Endothelial cell of umbilical vein (primary cell): ENCODE measurements around the gene MDFI. TPM values are rescaled to one million over a fixed set of nuclear protein-coding genes. Genes with fewer than 3 reads are reported as not detected.

ENCODE experiments used
- BruUV-seq: library from RNA; stranded (reverse); fragments of 400-500 nt; replicated peaks from 2 replicates; lab custom pipeline; 2021; lab: Mats Ljungman, UMichigan
- CTCF ChIA-PET: fragments of 300-600, 350-600 bp; sonication (Branson Sonifier 250); formaldehyde crosslinking; loops from one replicate; lab custom pipeline; 2021; ENCODE audit warnings: antibody characterized with exemption, inconsistent platforms; lab: Charles Lee
- POLR2A ChIA-PET: fragments of 300-600, 350-600 bp; sonication (Branson Sonifier 250); formaldehyde crosslinking; loops from one replicate; lab custom pipeline; 2021; ENCODE audit warnings: antibody characterized with exemption, inconsistent platforms; lab: Charles Lee
- DNase-seq: peaks from one replicate; pipeline ENCODE4 v3.0.0-alpha.2; 2011; ENCODE audit warnings: low read depth, low spot score
- FAIRE-seq: peaks from 2 replicates; lab custom pipeline; 2011; peaks lifted over from hg19 to GRCh38; lab: Jason Lieb, UNC
- H2AFZ ChIP-seq: 2 replicates; pipeline ENCODE4 v1.6.0; 2012; ENCODE audit warnings: low read depth, low read length, control low read depth, inconsistent platforms
- H3K27ac ChIP-seq: 2 replicates; pipeline ENCODE4 v1.5.1; 2011; ENCODE audit warnings: low read depth, mild to moderate bottlenecking, control low read depth, low read length, moderate library complexity; ENCODE audit not compliant: insufficient read depth
- H3K27me3 ChIP-seq, 2 experiments: 2 replicates each; pipeline versions ENCODE4 v1.6.0 to v1.6.1; 2011; ENCODE audit warnings: low read length in 2 of 2, mixed read lengths in 1 of 2; ENCODE audit not compliant: control insufficient read depth in 2 of 2, insufficient read depth in 2 of 2
- H3K36me3 ChIP-seq, 2 experiments: 2 replicates in 1 of 2; 3 replicates in 1 of 2; pipeline ENCODE4 v1.5.1; 2011; ENCODE audit warnings: low read length in 2 of 2, mild to moderate bottlenecking in 1 of 2, moderate library complexity in 1 of 2; ENCODE audit not compliant: control insufficient read depth in 2 of 2, insufficient read depth in 2 of 2; ENCODE audit errors: extremely low read depth in 1 of 2
- H3K4me1 ChIP-seq: 3 replicates; pipeline ENCODE4 v1.5.1; 2011; ENCODE audit warnings: mild to moderate bottlenecking, low read length; ENCODE audit not compliant: control insufficient read depth, insufficient read depth; ENCODE audit errors: extremely low read depth
- H3K4me2 ChIP-seq: 2 replicates; pipeline ENCODE4 v1.6.1; 2011; ENCODE audit warnings: low read length, control low read depth, mixed read lengths; ENCODE audit not compliant: insufficient read depth
- H3K4me3 ChIP-seq, 3 experiments: fragments of 200-600 bp in 1 of 3; sonication (generic), shearing (Covaris generic) in 1 of 3; replicated peaks in 1 of 3; 2 replicates each; pipeline ENCODE4 v1.5.1; 2011 to 2016; ENCODE audit warnings: control low read depth in 3 of 3, low read length in 3 of 3, mild to moderate bottlenecking in 2 of 3, inconsistent platforms in 1 of 3, low read depth in 1 of 3, moderate library complexity in 1 of 3; ENCODE audit not compliant: insufficient read depth in 1 of 3
- H3K79me2 ChIP-seq: 2 replicates; pipeline ENCODE4 v1.6.0; 2012; ENCODE audit warnings: low read length, inconsistent platforms; ENCODE audit not compliant: control insufficient read depth, insufficient read depth
- H3K9ac ChIP-seq: replicated peaks from 2 replicates; pipeline ENCODE3; 2011; ENCODE audit warnings: low read length, control low read depth; ENCODE audit not compliant: insufficient read depth; ENCODE audit errors: extremely low read depth
- H3K9me1 ChIP-seq: replicated peaks from 3 replicates; pipeline ENCODE4 v1.6.0; 2011; ENCODE audit warnings: mild to moderate bottlenecking, low read length; ENCODE audit not compliant: control insufficient read depth, insufficient read depth; ENCODE audit errors: extremely low read depth
- H3K9me3 ChIP-seq: replicated peaks from 2 replicates; pipeline ENCODE4 v1.5.1; 2012; ENCODE audit warnings: low read length, inconsistent platforms; ENCODE audit not compliant: control insufficient read depth, insufficient read depth
- H4K20me1 ChIP-seq: replicated peaks from 2 replicates; pipeline ENCODE3; 2011; ENCODE audit warnings: mild to moderate bottlenecking, low read length; ENCODE audit not compliant: control insufficient read depth, insufficient read depth; ENCODE audit errors: extremely low read depth
- EZH2 ChIP-seq: IDR thresholded peaks from 2 replicates; pipeline ENCODE4 v1.6.1; 2012; ENCODE audit warnings: borderline replicate concordance, low read depth, mild to moderate bottlenecking, moderate library complexity, low read length, inconsistent platforms; ENCODE audit not compliant: severe bottlenecking
- FOS ChIP-seq: IDR thresholded peaks from 2 replicates; pipeline ENCODE4 v1.6.1; 2011; ENCODE audit warnings: mild to moderate bottlenecking, low read length, moderate library complexity, borderline replicate concordance; ENCODE audit not compliant: insufficient read depth
- JUN ChIP-seq: IDR thresholded peaks from 2 replicates; pipeline ENCODE4 v1.6.1; 2011; ENCODE audit warnings: borderline replicate concordance, low read depth; ENCODE audit not compliant: insufficient read length, insufficient read depth
- POLR2A ChIP-seq: IDR thresholded peaks from 2 replicates; pipeline ENCODE4 v1.6.1; 2012; ENCODE audit warnings: low read depth, mild to moderate bottlenecking, control low read depth, low read length
- dilution Hi-C: fragments of 300-500 bp; cut with MboI; formaldehyde crosslinking; loops from one replicate; pipeline ENCODE4 v1.15.0; 2019; ENCODE audit warnings: low sequenced_read_pairs; ENCODE audit not compliant: extremely low pct_ligation_motif_present
- intact Hi-C: fragments of 100-400 bp; cut with micrococcal nuclease; formaldehyde crosslinking; loops from one replicate; pipeline ENCODE4 v1.10.0; 2022
- polyA plus RNA-seq, 4 experiments: library from polyadenylated mRNA; depleted of rRNA in 3 of 4; stranded (reverse) in 3 of 4; unstranded in 1 of 4; fragments of >200 nt; gene quantifications; 2 replicates each; pipeline versions ENCODE4 v1.2.1 to v1.2.3, GENCODE V29; 2011 to 2012; ENCODE audit warnings: missing spikeins in 1 of 4
- total RNA-seq: library from RNA; stranded (reverse); gene quantifications from 2 replicates; pipeline ENCODE4 v1.2.3, GENCODE V29; 2021
- TF ChIP-seq, protein P1 (sequence below): IDR thresholded peaks from 2 replicates; pipeline ENCODE4 v1.6.1; 2011; ENCODE audit not compliant: insufficient read depth, insufficient read length
- TF ChIP-seq, protein P2 (sequence below), 2 donors: IDR thresholded peaks; 1 replicate in 1 of 2; 2 replicates in 1 of 2; pipeline ENCODE4 v1.5.1; 2011; ENCODE audit warnings: low read length in 2 of 2, mild to moderate bottlenecking in 2 of 2, moderate library complexity in 2 of 2, control low read depth in 1 of 2, inconsistent platforms in 1 of 2, low read depth in 1 of 2; ENCODE audit not compliant: insufficient read depth in 1 of 2; ENCODE audit errors: extremely low read depth in 1 of 2

Gene MDFI
- total and polyA plus RNA-seq, 2 donors (not counting 3 experiments of a cell fraction or from before 2014, with no cell fraction given): 32.4 to 74.1 TPM

DNA sequence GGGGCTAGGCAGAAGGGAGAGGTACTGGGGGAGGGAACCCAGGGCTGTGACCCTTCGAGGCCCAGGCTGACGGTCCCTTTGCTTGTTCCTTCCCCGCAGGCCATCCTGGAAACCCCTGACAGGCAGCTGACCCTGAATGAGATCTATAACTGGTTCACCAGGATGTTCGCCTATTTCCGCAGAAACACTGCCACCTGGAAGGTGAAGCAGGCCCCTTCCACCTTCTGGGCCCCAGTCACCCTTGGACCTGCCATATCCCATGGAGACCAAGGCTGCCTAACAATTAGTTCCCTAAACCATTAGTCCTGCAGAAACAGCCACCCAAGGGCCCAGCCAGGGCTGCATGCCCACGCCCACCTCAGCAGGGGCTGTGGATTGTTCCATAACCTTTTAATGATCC, 47.1 kb upstream of the MDFI start:
- H3K4me2 ChIP-seq: no peak overlapping the region
- no peaks in the 10 kb centered on the region for H3K79me2 ChIP-seq
- H3K9ac ChIP-seq: no peak overlapping the region
- no peak overlapping the region for H2AFZ ChIP-seq
- H3K4me3 ChIP-seq: no peak overlapping the region
- ChIA-PET CTCF (interaction anchor here (0.9 to 7.9 kb wide), 5 partner anchors 11 to 168 kb away, joined by 3 to 84 read pairs (median 6); no protein-coding TSS in a partner anchor), POLR2A (no interaction called here)
- peaks cover 0 to 15% of the 10 kb centered on the region in 2 experiments for H3K36me3 ChIP-seq
- FAIRE-seq (no peak), DNase-seq (no peak)
- dilution Hi-C loops: no loop called here
- H3K27ac ChIP-seq: no peak overlapping the region
- H4K20me1 ChIP-seq: no peaks in the 10 kb centered on the region
- no peaks in the 10 kb centered on the region for H3K4me1 ChIP-seq
- H3K9me1 ChIP-seq: no peaks in the 10 kb centered on the region
- TF ChIP-seq POLR2A (no peak), FOS (no peak), JUN (no peak), EZH2 (no peak)
- TF ChIP-seq, protein P1, sequence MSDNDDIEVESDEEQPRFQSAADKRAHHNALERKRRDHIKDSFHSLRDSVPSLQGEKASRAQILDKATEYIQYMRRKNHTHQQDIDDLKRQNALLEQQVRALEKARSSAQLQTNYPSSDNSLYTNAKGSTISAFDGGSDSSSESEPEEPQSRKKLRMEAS: no peak
- TF ChIP-seq, protein P2, sequence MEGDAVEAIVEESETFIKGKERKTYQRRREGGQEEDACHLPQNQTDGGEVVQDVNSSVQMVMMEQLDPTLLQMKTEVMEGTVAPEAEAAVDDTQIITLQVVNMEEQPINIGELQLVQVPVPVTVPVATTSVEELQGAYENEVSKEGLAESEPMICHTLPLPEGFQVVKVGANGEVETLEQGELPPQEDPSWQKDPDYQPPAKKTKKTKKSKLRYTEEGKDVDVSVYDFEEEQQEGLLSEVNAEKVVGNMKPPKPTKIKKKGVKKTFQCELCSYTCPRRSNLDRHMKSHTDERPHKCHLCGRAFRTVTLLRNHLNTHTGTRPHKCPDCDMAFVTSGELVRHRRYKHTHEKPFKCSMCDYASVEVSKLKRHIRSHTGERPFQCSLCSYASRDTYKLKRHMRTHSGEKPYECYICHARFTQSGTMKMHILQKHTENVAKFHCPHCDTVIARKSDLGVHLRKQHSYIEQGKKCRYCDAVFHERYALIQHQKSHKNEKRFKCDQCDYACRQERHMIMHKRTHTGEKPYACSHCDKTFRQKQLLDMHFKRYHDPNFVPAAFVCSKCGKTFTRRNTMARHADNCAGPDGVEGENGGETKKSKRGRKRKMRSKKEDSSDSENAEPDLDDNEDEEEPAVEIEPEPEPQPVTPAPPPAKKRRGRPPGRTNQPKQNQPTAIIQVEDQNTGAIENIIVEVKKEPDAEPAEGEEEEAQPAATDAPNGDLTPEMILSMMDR (IDR thresholded peaks at IDR 0.05; ENCODE audit: extremely low read depth in 1 of 2, insufficient read depth in 1 of 2, low read depth in 1 of 2, low read length in 2 of 2): no peak
- H3K27me3 ChIP-seq: no peaks in the 10 kb centered on the region
- no TSS peak for BruUV-seq
- no peaks in the 10 kb centered on the region for H3K9me3 ChIP-seq
- intact Hi-C loops: no loop called here
